Activated CD8-positive, alpha-beta memory T cell treated with anti-CD3 and anti-CD28 coated beads for 48 hours (primary cell): Measurements from ENCODE around the gene UXT.

Source experiments
- DNase-seq, 3 experiments: peaks; one replicate each; pipeline ENCODE4 v3.0.0-alpha.2; 2020; ENCODE audit warnings: low read depth in 2 of 3, low spot score in 2 of 3

Gene UXT

DNA sequence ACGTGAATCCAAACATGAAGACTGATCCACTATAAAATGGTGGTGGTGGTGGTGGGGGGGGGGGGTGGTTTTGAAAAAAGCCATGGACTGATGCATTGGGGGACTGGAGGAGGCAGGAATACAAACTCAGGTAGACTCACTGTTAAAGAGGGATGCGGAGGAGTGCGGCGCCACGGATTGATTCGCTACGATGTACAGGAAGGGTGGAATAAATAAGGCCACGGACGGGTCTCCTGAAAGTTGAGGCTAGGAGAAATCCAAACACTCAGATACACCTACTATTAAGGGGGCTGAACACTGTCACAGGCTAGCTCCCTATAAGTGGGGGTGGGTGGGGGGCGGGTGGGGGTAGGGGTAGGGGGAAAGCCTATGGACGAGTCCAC lies 9.2 kb downstream of the UXT start:
- DNase-seq, result no peak

DNA sequence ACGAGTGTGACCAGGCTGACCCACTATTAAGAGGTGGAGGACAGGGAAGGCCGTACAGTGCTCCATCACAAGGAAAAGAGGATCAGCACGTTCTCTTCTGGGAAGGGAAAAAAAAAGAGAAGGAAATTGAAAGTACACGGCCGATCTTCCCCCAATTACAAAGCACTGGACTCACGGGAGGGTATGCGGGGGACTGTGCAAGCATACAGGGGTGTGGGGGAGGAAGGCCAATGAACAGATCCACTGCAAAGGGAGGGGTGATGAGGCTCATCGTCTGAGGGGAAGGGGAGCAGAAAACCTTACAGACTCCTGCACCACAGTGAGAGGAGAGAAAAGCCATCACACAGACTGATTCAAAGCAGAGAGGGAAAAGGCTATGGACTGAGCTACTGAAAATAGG lies 9.7 kb downstream of the UXT start:
- DNase-seq, result no peak

DNA sequence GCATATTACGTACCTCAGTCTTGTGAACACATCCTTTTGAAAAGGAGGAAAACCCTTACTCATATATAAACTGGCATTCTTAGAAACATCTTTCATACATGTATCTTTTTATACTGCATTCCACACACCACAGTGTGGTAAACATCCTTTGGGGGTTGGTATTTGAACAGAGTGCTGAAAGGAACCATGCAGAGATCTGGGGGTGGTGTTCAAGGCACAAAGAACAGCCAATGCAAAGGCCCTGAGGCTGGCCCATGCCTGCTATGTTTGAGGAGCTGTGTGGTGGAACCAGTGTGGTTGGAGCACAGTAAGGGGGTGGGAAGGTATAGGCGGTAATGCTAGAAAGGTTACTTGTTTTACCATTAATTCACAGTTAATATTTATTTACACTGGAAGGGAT lies 10.6 kb downstream of the UXT start:
- no peak for DNase-seq

DNA sequence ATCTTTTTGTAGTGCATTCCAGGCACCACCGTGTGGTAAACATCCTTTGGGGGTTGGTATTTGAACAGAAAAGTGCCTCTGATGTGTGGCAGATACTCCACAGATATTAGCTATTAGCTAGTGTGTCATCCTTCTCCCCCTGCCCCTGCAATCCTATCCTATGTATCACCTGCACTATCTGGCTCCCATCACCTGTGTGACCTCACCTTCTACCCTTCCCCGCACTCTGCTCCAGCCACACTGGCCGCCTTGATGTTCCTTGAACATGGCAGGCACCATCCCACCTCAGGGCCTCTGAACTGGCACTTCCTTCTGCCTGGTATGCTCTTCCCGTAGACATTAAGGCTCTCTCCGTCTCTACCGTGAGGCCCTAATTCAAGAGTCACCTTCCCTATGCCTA lies 12.3 kb downstream of the UXT start:
- no peak for DNase-seq

DNA sequence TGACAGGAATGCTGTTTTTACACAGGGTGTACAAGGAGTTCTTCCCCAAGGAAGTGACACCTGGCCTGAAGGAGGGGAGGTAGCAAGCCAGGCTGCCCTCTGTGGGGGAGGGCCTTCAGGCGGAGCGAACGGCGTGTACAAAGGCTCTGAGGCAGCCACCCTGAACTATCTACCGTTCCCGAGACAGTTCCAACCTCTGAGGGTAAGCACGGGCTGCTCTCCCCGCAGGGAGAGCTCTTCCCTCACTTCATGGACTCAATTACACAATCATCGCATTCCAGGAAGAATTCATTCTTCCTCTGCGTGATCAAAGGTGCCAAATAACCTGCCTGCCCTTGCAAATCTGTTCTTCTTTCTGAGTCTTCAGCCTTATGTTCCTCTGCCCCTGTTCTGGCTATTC lies 13.4 kb downstream of the UXT start:
- no peak for DNase-seq

DNA sequence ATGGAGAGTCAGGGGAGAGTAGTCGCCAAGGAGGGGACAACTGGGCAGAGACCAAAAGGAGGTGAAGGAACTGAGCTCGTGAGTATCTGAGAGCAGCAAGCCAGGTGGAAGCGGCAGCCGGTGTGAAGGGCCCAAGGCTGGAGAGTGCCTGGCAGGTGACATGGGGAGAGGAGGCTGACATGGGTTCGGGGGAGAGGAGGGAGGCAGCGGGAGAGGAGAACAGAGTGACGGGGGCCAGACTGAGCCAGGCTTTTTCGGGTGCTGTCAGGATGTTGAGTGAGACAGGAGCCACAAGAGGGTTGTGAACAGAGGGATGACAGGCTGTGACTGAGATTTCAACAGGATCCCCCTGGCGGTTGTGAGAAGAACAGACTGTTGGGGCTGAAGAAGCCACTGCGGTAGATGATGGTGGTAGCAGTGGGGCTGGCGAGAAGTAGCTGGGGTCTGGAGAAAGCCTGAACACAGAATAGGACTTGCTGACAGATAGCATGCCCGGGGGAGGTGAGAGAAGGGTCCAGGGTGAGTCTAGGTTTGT lies 14.4 kb downstream of the UXT start:
- DNase-seq, result no peak

DNA sequence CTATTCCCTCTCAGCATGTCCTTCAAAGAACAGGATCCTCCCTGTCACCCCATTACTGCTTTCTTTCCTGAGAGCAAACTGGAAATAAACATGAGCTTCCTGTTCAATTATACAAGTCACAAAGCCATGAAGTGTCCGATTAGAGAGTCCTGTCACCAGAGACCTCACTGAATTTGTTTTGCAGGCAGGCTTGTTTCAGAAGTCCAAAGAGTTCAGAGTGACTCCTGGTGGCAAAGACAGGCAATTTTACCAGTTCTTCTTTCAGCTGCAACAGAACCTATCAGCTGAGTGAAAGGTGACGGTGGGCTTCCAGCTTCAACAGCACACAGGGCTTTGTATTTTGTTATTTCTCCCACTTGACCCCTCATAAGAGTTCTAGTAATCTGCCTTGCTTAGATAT lies 15.1 kb downstream of the UXT start:
- no peak for DNase-seq

DNA sequence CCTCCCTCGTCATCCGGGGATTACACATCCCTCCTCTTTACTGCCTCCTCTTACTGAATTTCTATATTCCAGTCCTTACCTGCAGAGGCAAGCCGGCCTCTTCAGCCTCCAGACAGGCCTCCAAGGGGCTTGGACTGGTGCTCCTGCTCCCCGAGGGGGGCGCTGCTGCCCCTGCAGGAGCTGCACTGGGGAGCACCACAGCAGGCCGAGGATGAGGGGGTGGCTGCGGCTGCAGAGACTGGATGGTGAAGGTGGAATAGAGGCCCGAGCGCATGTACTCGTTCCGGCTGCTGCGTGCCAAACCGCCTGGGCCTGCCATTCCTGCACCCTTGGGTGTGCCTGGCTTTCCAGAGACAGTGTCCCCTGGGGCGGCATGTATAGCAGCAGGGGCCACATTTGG lies 20.2 kb downstream of the UXT start:
- DNase-seq, result no peak

DNA sequence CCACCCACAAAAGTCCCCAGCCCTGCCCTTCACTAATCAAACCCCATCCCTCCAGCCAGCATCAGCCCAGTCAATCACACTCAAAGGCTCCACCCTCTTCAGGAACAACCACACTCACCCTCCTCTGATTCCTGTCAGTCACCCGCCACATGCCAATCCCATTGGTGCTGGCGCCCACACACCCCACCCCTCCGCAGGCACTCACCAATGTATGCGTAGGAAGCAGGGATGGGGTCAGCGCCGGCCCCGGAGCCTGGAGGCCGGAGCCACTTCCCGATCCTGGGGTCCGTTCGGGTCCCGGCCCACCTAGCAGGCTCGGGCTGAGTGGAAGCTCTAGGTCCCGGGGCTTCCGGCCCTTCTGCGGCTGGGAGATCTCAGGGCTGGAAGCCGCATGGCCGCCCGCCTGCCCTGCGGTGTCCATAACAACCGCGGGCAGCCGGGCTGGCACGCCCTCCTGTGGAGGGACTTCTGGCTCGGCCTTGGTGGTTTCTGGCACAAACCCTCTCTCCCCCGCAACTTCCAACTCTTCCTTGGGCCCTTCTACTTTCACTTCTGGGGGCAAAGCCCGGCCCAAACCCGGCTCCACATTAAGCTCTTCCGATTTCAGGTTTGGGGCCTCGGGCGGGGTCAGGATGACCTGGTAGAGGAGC lies 21.3 kb downstream of the UXT start:
- DNase-seq, result no peak

DNA sequence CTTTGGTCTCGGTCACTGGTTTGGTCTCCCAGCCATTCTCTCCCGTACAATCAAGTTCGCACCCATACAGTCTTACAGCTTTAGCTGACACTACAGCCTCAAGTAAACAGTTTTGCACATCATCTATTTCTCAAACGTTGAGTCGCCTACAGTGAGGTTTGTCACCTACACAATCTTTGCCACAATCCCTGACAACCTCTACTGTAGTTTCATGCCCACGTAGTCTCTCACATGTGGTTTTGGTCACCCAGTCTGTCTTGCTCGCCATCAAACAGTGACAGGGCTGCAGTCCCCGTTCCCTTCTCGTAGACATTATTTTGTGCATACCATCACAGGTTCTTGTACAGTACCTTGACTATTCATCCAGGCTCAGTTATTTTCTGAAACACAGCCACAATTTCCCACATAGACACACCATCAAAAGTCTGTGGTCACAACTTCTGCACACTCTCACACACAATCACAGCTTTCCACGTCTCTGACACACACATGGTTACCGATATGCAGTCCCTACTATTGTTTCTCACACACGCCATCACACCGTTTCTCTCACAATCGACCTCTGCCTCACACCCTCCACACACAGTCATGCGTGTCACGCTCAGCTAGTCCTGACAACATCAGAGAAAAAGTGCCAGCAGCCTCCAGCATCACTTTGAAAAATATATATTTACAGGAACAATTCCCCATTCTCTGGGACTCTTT lies 24.0 kb downstream of the UXT start:
- no peak for DNase-seq

DNA sequence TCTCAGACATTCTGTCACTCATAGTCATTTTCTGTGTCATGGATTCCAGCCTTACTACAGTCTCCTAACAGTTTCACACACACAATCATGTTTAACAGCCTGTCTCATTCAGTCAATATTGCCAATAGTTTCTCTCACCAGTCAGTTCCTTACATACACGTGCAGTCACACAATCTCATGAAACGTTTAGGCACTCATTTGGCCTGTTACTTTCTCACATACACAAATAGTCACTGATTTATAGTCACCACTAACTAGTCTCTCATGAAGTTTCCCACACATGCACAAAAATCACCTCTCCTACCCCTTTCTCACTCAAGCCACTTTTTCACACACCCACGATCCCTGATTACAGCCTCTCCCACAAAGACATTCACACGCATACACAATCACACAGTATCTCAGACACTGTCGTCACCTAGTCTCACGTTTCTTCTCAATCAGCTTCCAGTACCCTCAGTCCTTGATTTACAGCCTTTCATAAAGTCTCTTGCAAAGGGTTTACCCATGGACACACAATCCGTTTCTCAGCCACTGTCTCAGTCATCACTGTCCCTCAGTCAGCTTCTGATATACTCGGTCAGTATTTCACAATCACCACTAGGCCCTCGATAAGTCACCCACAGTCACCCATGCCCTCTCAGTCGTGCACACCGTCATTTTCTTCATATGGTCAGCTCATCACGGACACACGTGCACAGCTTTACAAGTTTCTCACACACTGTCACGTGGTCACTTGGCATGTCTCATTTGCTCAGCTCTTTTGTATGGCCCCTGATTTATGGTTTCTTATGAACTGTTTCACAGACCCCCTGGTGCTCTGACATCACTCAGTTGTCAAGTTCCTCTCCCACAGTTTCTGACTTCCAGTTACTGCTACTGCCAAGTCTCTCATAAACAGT lies 25.0 kb downstream of the UXT start:
- no peak for DNase-seq

DNA sequence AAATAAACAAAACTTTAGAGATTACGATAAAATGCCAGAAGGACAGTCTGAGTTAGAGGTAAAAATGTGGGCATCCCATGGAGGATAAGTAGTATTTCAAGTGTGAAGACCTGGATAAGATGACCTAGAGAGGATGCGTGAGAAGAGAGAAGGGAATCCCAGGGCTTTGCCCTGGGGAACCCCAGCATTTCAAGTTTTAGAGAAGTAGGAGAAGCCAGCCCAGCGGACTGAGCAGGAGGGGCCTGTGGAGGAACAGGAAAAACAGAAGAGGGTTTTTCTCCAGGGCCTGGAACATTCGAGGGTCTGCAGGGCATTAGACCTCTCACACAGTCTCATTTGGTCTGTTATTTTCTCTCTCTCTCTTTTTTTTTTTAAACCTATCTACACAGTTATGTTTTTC lies 26.3 kb downstream of the UXT start:
- no peak for DNase-seq

DNA sequence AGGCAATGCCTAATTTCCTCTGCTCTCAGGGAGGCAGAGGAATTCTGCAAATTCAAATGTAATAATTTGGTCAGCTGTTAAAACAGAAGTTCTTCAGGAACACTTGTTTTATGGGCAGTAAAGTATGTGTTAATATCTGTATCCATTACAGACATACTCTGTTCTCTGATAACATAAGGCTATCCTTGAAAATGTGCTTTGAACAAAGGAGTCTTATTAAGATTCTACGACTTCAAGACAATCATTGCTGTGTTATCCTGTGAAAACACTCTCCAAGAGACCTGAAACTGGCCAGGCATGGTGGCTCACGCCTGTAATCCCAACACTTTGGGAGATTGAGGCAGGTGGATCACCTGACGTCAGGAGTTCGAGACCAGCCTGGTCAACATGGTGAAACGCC lies 27.3 kb downstream of the UXT start:
- no peak for DNase-seq

DNA sequence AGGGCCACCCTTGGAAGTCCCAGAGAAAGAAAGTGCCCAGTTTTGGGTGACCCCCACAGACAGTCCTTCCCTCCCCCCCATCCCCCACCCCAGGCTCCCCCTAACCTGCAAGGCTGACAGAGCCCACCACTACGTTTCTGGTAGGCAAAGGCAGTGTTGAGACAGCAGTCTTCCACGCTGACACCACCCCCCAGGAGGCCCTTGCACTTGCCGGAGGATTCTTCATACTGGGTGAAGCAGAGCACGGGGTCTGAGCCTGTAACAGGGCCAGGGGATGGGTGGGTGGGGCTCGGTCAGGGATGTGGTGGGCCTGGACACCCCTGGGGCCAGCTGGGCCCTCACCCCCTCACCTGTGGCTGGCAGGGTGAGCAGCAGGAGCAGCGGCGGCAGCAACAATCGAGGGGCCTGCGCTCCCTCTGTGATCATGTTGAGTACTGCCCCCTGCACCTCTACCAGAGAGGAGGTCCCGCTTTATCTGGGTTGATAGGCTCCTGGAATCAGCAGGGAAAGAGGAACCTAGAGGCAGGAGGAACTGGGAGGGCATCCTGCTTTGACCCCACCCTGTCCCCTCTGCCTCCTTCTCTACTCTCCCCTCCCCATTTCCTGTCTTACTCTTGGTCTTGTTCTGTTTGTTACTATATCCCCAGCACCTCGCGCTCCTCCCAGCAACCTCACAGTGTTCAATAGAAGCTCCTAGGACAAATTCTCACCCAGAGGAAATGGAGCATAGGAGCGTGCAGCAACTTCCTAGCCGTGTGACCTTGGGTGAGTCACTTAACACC lies 29.4 kb downstream of the UXT start, which contains the start of gene CFP:
Gene CFP, minus strand, starts transcription at position 512 of the 782 bp plus-strand sequence. Its CDS starts 86 bp downstream, at position 426.
- no peak for DNase-seq

DNA sequence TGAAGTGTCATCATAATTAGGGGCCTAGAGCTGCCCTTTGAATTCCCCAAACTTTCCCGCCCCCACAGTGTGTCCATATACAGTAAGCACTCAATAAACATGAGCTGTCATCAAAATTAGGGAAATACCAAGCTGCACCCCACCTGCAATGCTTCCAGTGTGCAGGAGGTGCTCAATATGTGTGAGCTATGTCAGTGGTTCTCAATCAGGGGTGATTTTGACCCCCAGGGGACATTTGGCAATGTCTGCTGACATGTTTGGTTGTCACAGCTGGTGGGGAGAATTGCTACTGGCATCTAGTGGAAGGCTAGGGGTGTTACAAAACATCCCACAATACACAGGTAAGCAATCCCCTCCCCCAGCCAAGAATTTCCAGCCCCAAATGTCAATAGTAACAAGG lies 30.0 kb downstream of the UXT start:
- no peak for DNase-seq

DNA sequence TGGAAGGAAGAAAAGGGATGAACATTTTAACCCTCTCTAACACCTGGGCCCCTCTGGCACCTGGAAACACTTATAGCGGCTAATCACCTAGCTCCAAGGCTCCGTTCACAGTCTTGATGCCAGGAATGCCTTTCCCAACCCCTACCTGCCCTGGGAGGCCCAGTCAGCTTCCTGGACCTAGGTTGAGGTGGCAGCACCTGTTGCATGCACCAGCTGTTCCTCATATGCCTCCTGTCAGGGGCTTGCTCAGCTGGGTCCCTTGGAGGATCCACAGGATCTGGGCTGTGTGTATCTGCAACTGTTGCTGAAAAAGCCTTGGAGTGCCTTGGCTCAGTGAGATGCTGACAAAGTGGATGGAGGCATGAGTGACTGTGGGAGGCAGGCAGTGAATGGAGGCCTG lies 33.6 kb downstream of the UXT start:
- DNase-seq, result no peak

DNA sequence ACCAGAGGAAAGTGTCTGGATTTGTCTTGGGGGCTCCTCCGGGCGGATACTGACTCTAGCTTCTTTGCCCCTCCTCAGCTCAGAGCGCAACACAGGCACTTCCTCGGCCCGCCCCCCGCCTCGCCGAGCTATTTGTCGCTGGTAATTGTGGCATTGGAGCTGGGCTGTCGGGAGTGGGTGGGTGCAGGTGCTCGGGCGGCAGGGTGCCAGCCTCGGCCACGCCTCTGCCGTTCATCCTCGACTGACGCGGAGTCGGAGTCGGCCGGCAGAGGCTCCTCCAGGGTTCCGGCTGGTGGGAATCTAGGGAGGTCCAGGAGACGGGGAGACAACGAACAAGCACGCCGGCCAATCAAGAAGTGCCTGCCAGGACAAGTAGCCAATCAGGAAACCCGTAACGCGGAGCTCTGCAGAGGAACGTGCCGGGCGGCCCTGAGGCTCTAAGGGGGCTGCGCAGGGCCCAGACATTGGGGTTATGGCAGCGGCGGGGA lies 35.4 kb downstream of the UXT start:
- no peak for DNase-seq

DNA sequence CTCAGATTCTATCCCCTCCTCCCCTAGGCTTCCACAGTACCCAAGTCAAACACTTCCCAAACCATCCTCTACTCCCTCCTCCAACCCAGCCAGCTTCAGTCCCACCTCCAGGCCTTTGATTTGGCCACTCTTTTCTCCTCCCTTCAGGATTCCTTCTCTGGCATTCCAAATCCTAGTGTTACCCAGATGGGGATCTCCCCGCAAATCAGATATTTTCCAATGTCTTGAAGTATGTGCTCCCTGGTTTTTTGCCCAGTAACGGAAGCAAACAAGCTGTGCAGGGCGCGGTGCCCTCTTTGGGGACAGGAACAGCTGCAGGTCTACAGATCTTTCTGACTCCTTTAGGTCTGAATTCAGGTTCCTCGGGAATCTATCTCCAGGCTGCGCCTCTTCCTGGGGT lies 37.1 kb downstream of the UXT start:
- no peak for DNase-seq

DNA sequence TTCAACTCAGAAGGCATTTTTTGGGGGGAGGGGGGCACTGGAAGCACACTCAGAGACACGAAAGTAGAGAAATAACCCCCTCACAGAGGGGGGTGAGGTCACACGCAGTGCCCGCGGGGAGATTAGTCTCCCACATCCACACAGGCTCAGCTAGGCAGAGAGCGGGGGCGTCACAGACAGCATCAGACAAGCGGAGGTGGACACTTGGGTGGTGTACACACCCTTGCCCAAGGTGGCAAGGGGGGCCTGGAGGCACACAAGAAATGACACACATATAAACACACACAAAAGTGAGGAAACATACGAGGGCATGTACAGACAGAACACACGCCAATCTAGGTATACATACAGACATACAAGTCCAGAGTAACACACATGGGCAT lies 38.7 kb downstream of the UXT start:
- no peak for DNase-seq

DNA sequence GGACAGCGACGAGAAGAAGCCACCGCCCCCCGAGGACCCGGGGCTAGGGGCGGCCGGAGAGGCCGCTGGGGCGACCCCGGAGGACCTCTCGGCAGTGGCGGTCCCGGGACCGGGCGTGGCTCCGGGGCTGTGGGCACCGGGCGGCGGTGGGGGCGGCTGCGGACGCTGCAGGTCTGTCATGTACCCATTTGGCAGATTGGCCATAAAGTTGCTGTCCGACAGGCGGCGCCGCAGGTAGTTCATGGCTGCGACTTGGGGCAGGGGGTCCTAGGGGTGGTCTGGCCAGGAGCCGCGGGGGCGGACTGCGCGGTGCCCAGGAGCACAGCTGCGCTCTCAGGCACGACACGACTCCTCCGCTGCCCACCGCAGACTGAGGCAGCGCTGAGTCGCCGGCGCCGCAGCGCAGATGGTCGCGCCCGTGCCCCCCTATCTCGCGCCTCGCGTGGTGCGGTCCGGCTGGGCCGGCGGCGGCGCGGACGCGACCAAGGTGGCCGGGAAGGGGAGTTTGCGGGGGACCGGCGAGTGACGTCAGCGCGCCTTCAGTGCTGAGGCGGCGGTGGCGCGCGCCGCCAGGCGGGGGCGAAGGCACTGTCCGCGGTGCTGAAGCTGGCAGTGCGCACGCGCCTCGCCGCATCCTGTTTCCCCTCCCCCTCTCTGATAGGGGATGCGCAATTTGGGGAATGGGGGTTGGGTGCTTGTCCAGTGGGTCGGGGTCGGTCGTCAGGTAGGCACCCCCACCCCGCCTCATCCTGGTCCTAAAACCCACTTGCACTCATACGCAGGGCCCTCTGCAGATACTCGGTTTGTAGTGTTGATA lies 39.3 kb downstream of the UXT start, which contains the start of gene SYN1:
Gene SYN1, minus strand, starts transcription at position 372 of the 817 bp plus-strand sequence. Its CDS starts 129 bp downstream, at position 243.
- peak; percentile 29 to 62 (median 44) for DNase-seq
